Kidney (tissue), 14 donors: ENCODE results near the gene NOL9. TPM values are rescaled to one million over a fixed set of nuclear protein-coding genes. Genes with fewer than 3 reads are reported as not detected.

ENCODE experiments used
- DNase-seq, 5 donors: peaks; one replicate each; pipeline ENCODE4 v3.0.0-alpha.2; 2013 to 2020
- FAIRE-seq: peaks from 2 replicates; lab custom pipeline; 2012; peaks lifted over from hg19 to GRCh38; lab: Jason Lieb, UNC
- H3K27ac ChIP-seq, 2 donors: one replicate each; pipeline ENCODE4 v1.7.0; 2013; ENCODE audit warnings: low read depth in 2 of 2, low read length in 2 of 2, inconsistent platforms in 1 of 2
- H3K27me3 ChIP-seq: one replicate; pipeline ENCODE4 v1.7.1; 2013; ENCODE audit warnings: low read length, inconsistent platforms; ENCODE audit not compliant: control insufficient read depth, insufficient read depth
- H3K36me3 ChIP-seq, 3 donors: one replicate each; pipeline versions ENCODE4 v1.7.0 to v1.7.1; 2013; ENCODE audit warnings: low read length in 3 of 3, control low read depth in 1 of 3, inconsistent platforms in 1 of 3; ENCODE audit not compliant: insufficient read depth in 3 of 3, control insufficient read depth in 2 of 3
- H3K4me1 ChIP-seq, 3 donors: one replicate each; pipeline versions ENCODE4 v1.7.0 to v1.7.1; 2013; ENCODE audit warnings: low read length in 3 of 3, inconsistent platforms in 1 of 3, low read depth in 1 of 3; ENCODE audit not compliant: control insufficient read depth in 2 of 3, insufficient read depth in 2 of 3
- H3K4me3 ChIP-seq, 3 donors: one replicate each; pipeline versions ENCODE4 v1.7.0 to v1.8.1; 2013; ENCODE audit warnings: low read length in 3 of 3, control low read depth in 1 of 3, inconsistent platforms in 1 of 3
- H3K9ac ChIP-seq, 3 donors: one replicate each; pipeline versions ENCODE4 v1.7.0 to v1.7.1; 2013; ENCODE audit warnings: low read length in 3 of 3, control low read depth in 1 of 3, inconsistent platforms in 1 of 3
- H3K9me3 ChIP-seq, 3 donors: one replicate each; pipeline versions ENCODE4 v1.7.0 to v1.7.1; 2013; ENCODE audit warnings: low read length in 3 of 3, control low read depth in 1 of 3, inconsistent platforms in 1 of 3; ENCODE audit not compliant: control insufficient read depth in 2 of 3, insufficient read depth in 1 of 3
- CTCF ChIP-seq: IDR thresholded peaks from 3 replicates; pipeline ENCODE4 v1.5.1; 2012; ENCODE audit warnings: mild to moderate bottlenecking, moderate library complexity, borderline replicate concordance; ENCODE audit not compliant: insufficient read depth; ENCODE audit errors: extremely low read depth
- intact Hi-C: fragments of 100-400 bp; cut with DNase I; formaldehyde crosslinking; loops from one replicate; pipeline ENCODE4 v1.11.1; 2022
- polyA plus RNA-seq: library from polyadenylated mRNA; stranded (reverse); fragments of 350-450 nt; fragmentation: Illumina TruSeq; extraction: RNeasy Lipid Tissue Mini Kit (QIAGEN cat#74804); gene quantifications from one replicate; pipeline ENCODE4 v1.2.3, GENCODE V29; 2014; ENCODE audit warnings: low read depth, low replicate concordance; ENCODE audit not compliant: insufficient read depth
- total RNA-seq: library from RNA; stranded (reverse); fragmentation: NEBNext Ultra II Directional; extraction: Animal tissue kit (Norgen Biotek cat#: 25700); gene quantifications from one replicate; pipeline ENCODE4 v1.2.1, GENCODE V29; 2021
- donor health status: control.
- donor health status: control.
- donor health status: control.
- donor health status: control.
- donor health status: control.
- donor health status: DM: yes; HTN: yes; CAD: no.
- donor health status: Normal renal cell carcinoma (clear cell type).

NOL9 gene
- total and polyA plus RNA-seq, 2 donors from 2014 or later, result 4.3 to 28.7 TPM

GRCh38 chr1:6579374-6580118 is 25.2 kb upstream of the NOL9 start, which contains the start of gene ZBTB48:
Gene ZBTB48 (plus strand): TSS chr1:6579994. CDS start chr1:6580610, 616 bp downstream.
- DNase-seq (peak; percentile 99 to 100 (median 99)), FAIRE-seq (peak; percentile 98)
- peaks cover 0 to 28% (median 21%) of the 10 kb centered on the region in 3 donors for H3K4me1 ChIP-seq
- H3K4me3 ChIP-seq, result peak within 1 kb of the TSS; percentile 66 to 85 (median 69)
- intact Hi-C loops, result no loop called here
- peak within 1 kb of the TSS; percentile 88 to 95 for H3K27ac ChIP-seq
- no peak for TF ChIP-seq CTCF
- H3K9ac ChIP-seq, result peak within 1 kb of the TSS; percentile 30 to 87 (median 48)
- no peaks in the 10 kb centered on the region for H3K9me3 ChIP-seq
- no peaks in the 10 kb centered on the region for H3K27me3 ChIP-seq
- H3K36me3 ChIP-seq, result no peaks in the 10 kb centered on the region

- FAIRE-seq, result no peak
- peak in 2 of 5 donors; percentile 9 to 66 for DNase-seq
These were observed 24.5 kb upstream of the NOL9 start for GRCh38 chr1:6578624-6579373.

GRCh38 chr1:6577831-6578525 is 23.7 kb upstream of the NOL9 start:
- no peak for TF ChIP-seq CTCF
- no peak overlapping the region for H3K4me3 ChIP-seq
- no peaks in the 10 kb centered on the region for H3K9me3 ChIP-seq
- H3K9ac ChIP-seq, result no peak overlapping the region
- no peak overlapping the region for H3K27ac ChIP-seq
- FAIRE-seq (no peak), DNase-seq (no peak)
- H3K27me3 ChIP-seq, result no peaks in the 10 kb centered on the region
- no peaks in the 10 kb centered on the region for H3K36me3 ChIP-seq
- intact Hi-C loops, result no loop called here
- H3K4me1 ChIP-seq, result peaks cover 0 to 28% (median 19%) of the 10 kb centered on the region in 3 donors

More at GRCh38 chr1:6578624-6579373, 24.5 kb upstream of the NOL9 start:
- no peak for TF ChIP-seq CTCF
- Histone ChIP-seq H3K9ac (peak overlapping the region in 2 of 3 donors; percentile 48 to 87), H3K27ac (peak overlapping the region; percentile 82 to 88), H3K9me3 (no peaks in the 10 kb centered on the region), H3K4me1 (peaks cover 0 to 28% (median 19%) of the 10 kb centered on the region in 3 donors), H3K36me3 (no peaks in the 10 kb centered on the region), H3K4me3 (peak overlapping the region; percentile 62 to 85 (median 69)), H3K27me3 (no peaks in the 10 kb centered on the region)
- intact Hi-C loops, result no loop called here
